ENCODE data around the gene LY6G6F. TPM values are rescaled to one million over a fixed set of nuclear protein-coding genes. Genes with fewer than 3 reads are reported as not detected.
"Not testable (repeated sequence)": the region's sequence is repeated elsewhere in the genome, so short reads cannot be mapped to it uniquely, and the experiment has no call there.

LY6G6F gene
- polyA plus RNA-seq, 1 experiment, result not detected

DNA sequence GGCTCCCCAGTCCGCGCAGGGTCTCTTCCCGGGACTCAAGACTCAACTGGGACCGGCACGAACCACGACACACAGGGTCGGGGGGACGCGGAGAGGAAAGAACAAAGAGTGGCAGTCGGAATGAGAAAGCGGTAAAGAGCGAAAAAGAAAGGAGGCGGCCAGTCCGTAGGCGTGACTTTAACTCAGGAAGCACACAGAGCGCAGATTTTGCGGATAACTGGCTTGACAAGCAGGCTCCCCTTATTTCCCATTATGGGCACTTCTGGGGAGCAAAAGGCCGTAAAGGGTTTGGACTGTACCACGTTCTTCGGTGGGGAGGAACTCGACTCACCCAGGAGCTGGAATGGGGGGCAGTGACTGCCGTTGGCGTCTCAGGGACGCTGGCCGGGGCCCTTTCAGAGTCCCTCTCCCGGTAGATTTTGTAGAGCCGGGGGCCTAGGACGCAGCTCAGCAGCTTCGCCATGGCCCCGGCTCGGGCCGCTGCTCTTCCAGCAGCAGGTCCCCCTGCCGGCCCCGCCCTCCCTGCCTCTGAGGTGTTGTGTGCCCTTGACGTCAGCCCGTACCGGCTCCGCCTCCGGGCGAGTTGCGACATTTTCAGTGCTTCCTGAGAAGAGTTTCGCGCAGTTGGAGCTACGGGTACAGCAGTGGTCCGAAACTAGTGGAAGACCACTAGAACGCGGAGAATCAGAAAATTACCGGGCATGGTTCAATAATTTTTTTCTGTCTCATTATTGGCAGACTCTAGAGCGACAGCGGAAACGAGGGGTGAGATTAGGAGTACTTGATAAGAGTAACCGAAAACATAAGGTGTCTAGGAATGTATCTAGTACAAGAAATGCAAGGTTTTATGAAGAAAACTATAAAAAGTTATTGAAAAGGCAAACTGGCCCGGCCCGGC, 3.6 kb upstream of the LY6G6F start, which contains the start of gene ABHD16A:
Gene ABHD16A (minus strand): TSS at position 506 of the 898 bp plus-strand sequence. CDS start 43 bp downstream, at position 463.
- Histone ChIP-seq H3K4me3 (ENCODE audit: low read depth, low read length) (peak within 1 kb of the TSS; percentile 98), H3K27me3 (ENCODE audit: control insufficient read depth, insufficient read depth, low read length) (no peaks in the 10 kb centered on the region), H3K9me3 (ENCODE audit: control insufficient read depth, insufficient read depth, low read length) (no peaks in the 10 kb centered on the region), H3K27ac (ENCODE audit: low read depth, low read length) (peak within 1 kb of the TSS; percentile 94)
- ChIA-PET CTCF (interaction anchor here (1.0 to 2.5 kb wide), 6 partner anchors 10 to 127 kb away, joined by 3 to 12 read pairs (median 6); partner anchors contain the start of gene LSM2), POLR2A (interaction anchor here (0.7 to 2.7 kb wide), 11 partner anchors 8 to 161 kb away, joined by 3 to 9 read pairs (median 5); partner anchors contain the start of genes C6orf47, GPANK1, HSPA1B and LSM2)
- peak; percentile 95 for DNase-seq (ENCODE audit: low read depth, low spot score)
- TF ChIP-seq, protein P1, sequence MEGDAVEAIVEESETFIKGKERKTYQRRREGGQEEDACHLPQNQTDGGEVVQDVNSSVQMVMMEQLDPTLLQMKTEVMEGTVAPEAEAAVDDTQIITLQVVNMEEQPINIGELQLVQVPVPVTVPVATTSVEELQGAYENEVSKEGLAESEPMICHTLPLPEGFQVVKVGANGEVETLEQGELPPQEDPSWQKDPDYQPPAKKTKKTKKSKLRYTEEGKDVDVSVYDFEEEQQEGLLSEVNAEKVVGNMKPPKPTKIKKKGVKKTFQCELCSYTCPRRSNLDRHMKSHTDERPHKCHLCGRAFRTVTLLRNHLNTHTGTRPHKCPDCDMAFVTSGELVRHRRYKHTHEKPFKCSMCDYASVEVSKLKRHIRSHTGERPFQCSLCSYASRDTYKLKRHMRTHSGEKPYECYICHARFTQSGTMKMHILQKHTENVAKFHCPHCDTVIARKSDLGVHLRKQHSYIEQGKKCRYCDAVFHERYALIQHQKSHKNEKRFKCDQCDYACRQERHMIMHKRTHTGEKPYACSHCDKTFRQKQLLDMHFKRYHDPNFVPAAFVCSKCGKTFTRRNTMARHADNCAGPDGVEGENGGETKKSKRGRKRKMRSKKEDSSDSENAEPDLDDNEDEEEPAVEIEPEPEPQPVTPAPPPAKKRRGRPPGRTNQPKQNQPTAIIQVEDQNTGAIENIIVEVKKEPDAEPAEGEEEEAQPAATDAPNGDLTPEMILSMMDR (IDR thresholded peaks at IDR 0.05; ENCODE audit: low read depth, low read length), result no peak

- Histone ChIP-seq H3K27me3 (ENCODE audit: control insufficient read depth, insufficient read depth, low read length) (peaks cover 6% of the 10 kb centered on the region), H3K9me3 (ENCODE audit: control insufficient read depth, insufficient read depth, low read length) (no peaks in the 10 kb centered on the region), H3K4me3 (ENCODE audit: low read depth, low read length) (no peak overlapping the region), H3K27ac (ENCODE audit: low read depth, low read length) (no peak overlapping the region)
- TF ChIP-seq, protein P1 (IDR thresholded peaks at IDR 0.05; ENCODE audit: low read depth, low read length), result no peak
- ChIA-PET CTCF (no interaction called here), POLR2A (no interaction called here)
- DNase-seq (ENCODE audit: low read depth, low spot score), result no peak
Observed at GRCh38 chr6:31705931-31706330, 735 bp upstream of the LY6G6F start.

GRCh38 chr6:31707701-31708100, 1.0 kb downstream of the LY6G6F start:
- H3K4me3 ChIP-seq (ENCODE audit: low read depth, low read length), result no peak overlapping the region
- no peak overlapping the region for H3K27ac ChIP-seq (ENCODE audit: low read depth, low read length)
- CTCF ChIA-PET, result no interaction called here
- H3K9me3 ChIP-seq (ENCODE audit: control insufficient read depth, insufficient read depth, low read length), result no peaks in the 10 kb centered on the region
- H3K27me3 ChIP-seq (ENCODE audit: control insufficient read depth, insufficient read depth, low read length), result peaks cover 19% of the 10 kb centered on the region
- POLR2A ChIA-PET, result no interaction called here
- no peak for DNase-seq (ENCODE audit: low read depth, low spot score)
- TF ChIP-seq, protein P1 (IDR thresholded peaks at IDR 0.05; ENCODE audit: low read depth, low read length), result no peak

DNA sequence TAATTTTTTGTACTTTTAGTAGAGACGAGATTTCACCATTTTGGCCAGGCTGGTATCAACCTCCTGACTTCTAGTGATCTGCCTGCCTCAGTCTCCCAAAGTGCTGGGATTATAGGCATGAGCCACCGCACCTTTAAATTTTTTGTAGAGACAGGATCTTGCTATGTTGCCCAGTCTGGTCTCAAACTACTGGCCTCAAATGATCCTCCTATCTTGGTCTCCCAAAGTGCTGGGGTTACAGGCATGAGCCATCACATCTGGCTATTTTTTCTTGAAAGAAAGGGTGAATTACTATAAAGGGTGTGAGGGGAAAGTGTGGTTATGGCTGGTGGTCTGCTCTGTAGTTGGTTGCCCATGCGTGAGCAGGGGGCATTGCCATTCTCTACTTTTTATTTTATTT, 1.6 kb downstream of the LY6G6F start:
- Histone ChIP-seq H3K27me3 (ENCODE audit: control insufficient read depth, insufficient read depth, low read length) (peaks cover 19% of the 10 kb centered on the region), H3K9me3 (ENCODE audit: control insufficient read depth, insufficient read depth, low read length) (no peaks in the 10 kb centered on the region), H3K27ac (ENCODE audit: low read depth, low read length) (no peak overlapping the region), H3K4me3 (ENCODE audit: low read depth, low read length) (no peak overlapping the region)
- ChIA-PET CTCF (no interaction called here), POLR2A (no interaction called here)
- no peak for DNase-seq (ENCODE audit: low read depth, low spot score)
- TF ChIP-seq, protein P1 (IDR thresholded peaks at IDR 0.05; ENCODE audit: low read depth, low read length), result no peak

- H3K4me3 ChIP-seq (ENCODE audit: low read depth, low read length); H3K27ac ChIP-seq (ENCODE audit: low read depth, low read length); H3K9me3 ChIP-seq (ENCODE audit: control insufficient read depth, insufficient read depth, low read length); DNase-seq (ENCODE audit: low read depth, low spot score): not testable (repeated sequence)
- ChIA-PET POLR2A (interaction anchor here (0.6 kb wide), 1 partner anchor 12 kb away, joined by 3 read pairs; the partner anchor contains the start of gene LY6G6C), CTCF (interaction anchor here (0.7 kb wide), 1 partner anchor 32 kb away, joined by 3 read pairs; no protein-coding TSS in a partner anchor)
- H3K27me3 ChIP-seq (ENCODE audit: control insufficient read depth, insufficient read depth, low read length), result peaks cover 23% of the 10 kb centered on the region
Observed at GRCh38 chr6:31709157-31709556, 2.5 kb downstream of the LY6G6F start.
